WERI-Rb-1 (cell line): ENCODE data around the gene TMOD3.

Experiments used
- DNase-seq: peaks from one replicate; pipeline ENCODE4 v3.0.0-alpha.2; 2020
- H3K27ac ChIP-seq: fragments of 250-450 bp; sonication (Bioruptor Pico); 2 replicates; pipeline ENCODE4 v1.5.1; 2020; ENCODE audit warnings: mild to moderate bottlenecking, moderate library complexity
- H3K27me3 ChIP-seq: fragments of 250-450 bp; sonication (Bioruptor Pico); 2 replicates; pipeline ENCODE4 v1.5.1; 2021; ENCODE audit warnings: mild to moderate bottlenecking, low read depth, moderate library complexity; ENCODE audit not compliant: insufficient read depth, severe bottlenecking
- H3K36me3 ChIP-seq: fragments of 250-450 bp; sonication (Bioruptor Pico); 2 replicates; pipeline ENCODE4 v1.5.1; 2020; ENCODE audit warnings: mild to moderate bottlenecking, moderate library complexity
- H3K4me3 ChIP-seq: 2 replicates; pipeline ENCODE4 v1.5.1; 2011; ENCODE audit warnings: low read depth, mild to moderate bottlenecking, control low read depth, low read length
- H3K9me3 ChIP-seq: fragments of 250-450 bp; sonication (Bioruptor Pico); 2 replicates; pipeline ENCODE4 v1.5.1; 2021; ENCODE audit warnings: mild to moderate bottlenecking, moderate library complexity; ENCODE audit not compliant: severe bottlenecking
- TF ChIP-seq, protein P1 (sequence below): IDR thresholded peaks from 2 replicates; pipeline ENCODE4 v1.5.1; 2011; ENCODE audit warnings: low read depth, mild to moderate bottlenecking, control low read depth, inconsistent platforms, low read length

TMOD3 gene

GRCh38 chr15:51889486-51889885 lies 60.0 kb downstream of the TMOD3 start:
- Histone ChIP-seq H3K36me3 (peaks cover 9% of the 10 kb centered on the region), H3K27me3 (no peaks in the 10 kb centered on the region), H3K9me3 (no peaks in the 10 kb centered on the region), H3K4me3 (no peak overlapping the region), H3K27ac (no peak overlapping the region)
- no peak for DNase-seq
- TF ChIP-seq, protein P1, sequence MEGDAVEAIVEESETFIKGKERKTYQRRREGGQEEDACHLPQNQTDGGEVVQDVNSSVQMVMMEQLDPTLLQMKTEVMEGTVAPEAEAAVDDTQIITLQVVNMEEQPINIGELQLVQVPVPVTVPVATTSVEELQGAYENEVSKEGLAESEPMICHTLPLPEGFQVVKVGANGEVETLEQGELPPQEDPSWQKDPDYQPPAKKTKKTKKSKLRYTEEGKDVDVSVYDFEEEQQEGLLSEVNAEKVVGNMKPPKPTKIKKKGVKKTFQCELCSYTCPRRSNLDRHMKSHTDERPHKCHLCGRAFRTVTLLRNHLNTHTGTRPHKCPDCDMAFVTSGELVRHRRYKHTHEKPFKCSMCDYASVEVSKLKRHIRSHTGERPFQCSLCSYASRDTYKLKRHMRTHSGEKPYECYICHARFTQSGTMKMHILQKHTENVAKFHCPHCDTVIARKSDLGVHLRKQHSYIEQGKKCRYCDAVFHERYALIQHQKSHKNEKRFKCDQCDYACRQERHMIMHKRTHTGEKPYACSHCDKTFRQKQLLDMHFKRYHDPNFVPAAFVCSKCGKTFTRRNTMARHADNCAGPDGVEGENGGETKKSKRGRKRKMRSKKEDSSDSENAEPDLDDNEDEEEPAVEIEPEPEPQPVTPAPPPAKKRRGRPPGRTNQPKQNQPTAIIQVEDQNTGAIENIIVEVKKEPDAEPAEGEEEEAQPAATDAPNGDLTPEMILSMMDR, result no peak

GRCh38 chr15:51904421-51904820 lies 75.0 kb downstream of the TMOD3 start:
- no peak for DNase-seq
- TF ChIP-seq, protein P1, result no peak
- Histone ChIP-seq H3K27me3 (no peaks in the 10 kb centered on the region), H3K9me3 (no peaks in the 10 kb centered on the region), H3K4me3 (no peak overlapping the region), H3K27ac (no peak overlapping the region), H3K36me3 (peaks cover 31% of the 10 kb centered on the region)

DNA sequence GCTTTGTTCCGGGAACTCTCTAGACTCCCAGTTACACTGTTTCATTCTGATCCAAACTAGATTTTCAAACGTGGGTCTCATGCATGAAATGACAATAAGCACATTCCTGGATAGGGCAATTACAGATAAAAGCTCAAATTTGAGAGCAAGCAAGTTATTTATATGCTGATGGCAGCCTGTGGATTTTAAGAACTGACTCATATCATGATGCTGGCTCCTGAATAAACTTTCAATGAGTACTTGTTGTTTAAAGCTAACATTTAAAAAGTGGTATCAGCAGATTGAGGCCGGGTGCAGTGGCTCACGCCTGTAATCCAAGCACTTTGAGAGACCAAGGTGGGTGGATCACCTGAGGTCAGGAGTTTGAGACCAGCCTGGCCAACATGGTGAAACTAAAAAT lies 75.5 kb downstream of the TMOD3 start:
- no peaks in the 10 kb centered on the region for H3K27me3 ChIP-seq
- no peaks in the 10 kb centered on the region for H3K9me3 ChIP-seq
- H3K4me3 ChIP-seq, result no peak overlapping the region
- DNase-seq, result no peak
- no peak overlapping the region for H3K27ac ChIP-seq
- peaks cover 27% of the 10 kb centered on the region for H3K36me3 ChIP-seq
- TF ChIP-seq, protein P1, result no peak

- TF ChIP-seq, protein P1, result peak; percentile 20; the same call in 1 of the 2 replicates
- Histone ChIP-seq H3K27ac (no peak overlapping the region), H3K9me3 (no peaks in the 10 kb centered on the region), H3K4me3 (no peak overlapping the region), H3K27me3 (no peaks in the 10 kb centered on the region), H3K36me3 (peaks cover 14% of the 10 kb centered on the region)
- no peak for DNase-seq
Observed at GRCh38 chr15:51907136-51907862, 77.8 kb downstream of the TMOD3 start.

DNA sequence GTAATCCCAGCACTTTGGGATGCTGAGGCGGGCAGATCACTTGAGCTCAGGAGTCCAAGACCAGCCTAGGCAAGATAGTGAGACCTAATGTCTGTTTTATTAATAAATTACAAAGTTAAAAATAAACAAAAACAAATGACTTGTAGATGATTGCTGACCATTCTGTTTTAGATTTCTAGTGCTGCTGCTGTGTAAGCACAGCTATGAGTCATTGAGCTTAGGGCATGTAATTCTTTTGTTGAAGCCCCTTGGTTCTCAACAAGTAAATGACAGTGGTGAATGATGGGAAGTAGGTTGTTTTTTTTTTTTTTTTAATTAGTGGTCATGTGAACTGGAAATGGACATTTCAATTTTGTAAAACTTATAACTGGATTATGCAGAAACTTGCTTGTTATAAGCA lies 78.9 kb downstream of the TMOD3 start:
- Histone ChIP-seq H3K27me3 (no peaks in the 10 kb centered on the region), H3K9me3 (no peaks in the 10 kb centered on the region), H3K27ac (no peak overlapping the region), H3K36me3 (peaks cover 10% of the 10 kb centered on the region), H3K4me3 (no peak overlapping the region)
- TF ChIP-seq, protein P1, result no peak
- no peak for DNase-seq

DNA sequence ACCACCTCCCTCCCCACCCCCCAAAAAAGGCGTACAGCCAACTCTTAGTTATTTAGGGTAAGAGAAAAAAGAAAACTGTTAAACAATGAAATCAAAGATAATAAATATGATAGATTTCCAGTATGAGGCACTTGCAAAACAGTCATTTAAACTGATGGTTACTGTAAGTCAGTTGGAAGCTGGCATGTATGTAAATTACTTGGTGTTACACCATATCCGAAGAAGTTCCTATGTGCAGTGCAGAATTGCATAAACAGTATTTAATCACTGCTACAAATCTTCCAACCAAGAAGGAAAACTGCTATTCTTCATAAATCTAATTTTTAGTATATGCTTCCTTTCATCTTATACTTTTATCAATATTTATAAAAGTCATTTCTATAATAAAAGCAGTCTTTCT lies 80.1 kb downstream of the TMOD3 start:
- Histone ChIP-seq H3K9me3 (no peaks in the 10 kb centered on the region), H3K27ac (no peak overlapping the region), H3K36me3 (peaks cover 8% of the 10 kb centered on the region), H3K4me3 (no peak overlapping the region), H3K27me3 (no peaks in the 10 kb centered on the region)
- DNase-seq, result no peak
- TF ChIP-seq, protein P1, result no peak
